ENCODE measurements around the gene ANTXR1.

ANTXR1 gene

DNA sequence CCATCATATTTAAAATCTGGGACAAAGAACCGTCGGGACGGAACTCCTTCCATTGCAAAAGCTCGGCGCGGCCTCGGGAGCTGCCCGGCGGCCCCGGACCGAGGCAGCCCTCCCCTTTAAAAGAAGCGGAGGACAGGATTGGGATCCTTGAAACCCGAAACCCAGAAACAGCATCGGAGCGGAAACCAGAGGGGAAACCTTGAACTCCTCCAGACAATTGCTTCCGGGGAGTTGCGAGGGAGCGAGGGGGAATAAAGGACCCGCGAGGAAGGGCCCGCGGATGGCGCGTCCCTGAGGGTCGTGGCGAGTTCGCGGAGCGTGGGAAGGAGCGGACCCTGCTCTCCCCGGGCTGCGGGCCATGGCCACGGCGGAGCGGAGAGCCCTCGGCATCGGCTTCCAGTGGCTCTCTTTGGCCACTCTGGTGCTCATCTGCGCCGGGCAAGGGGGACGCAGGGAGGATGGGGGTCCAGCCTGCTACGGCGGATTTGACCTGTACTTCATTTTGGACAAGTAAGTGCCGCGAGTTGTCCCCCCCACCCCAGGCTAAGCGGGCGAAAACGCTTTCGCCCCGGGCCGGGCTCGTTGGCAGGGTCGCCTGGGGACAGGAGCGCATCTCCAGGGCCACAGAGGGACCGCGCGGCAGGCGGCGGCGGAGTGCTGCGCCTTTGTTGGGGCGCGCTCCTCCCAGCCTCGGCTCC lies at the start of gene ANTXR1:
Gene ANTXR1, plus strand, starts transcription at position 38 of the 698 bp plus-strand sequence. Its CDS starts 321 bp downstream, at position 359.
- no peak for DNase-seq (ENCODE audit: low spot score)

DNA sequence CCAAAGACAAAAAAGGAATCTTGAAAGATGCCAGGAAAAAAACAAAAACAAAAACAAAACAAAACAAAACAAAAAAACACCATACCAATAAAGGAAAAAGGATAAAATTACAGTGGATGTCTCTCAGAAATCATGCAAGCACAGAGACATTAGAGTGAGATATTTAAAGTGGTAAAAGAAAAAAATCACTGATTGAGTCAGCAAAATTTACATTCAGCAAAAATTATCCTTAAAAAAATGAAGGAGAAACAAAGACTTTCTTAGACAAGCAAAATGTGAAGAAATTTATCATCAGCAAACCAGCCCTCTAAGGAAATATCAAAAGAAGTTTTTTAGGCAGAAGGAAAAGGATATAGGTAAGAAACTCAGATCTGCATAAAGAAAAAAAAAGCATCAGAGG lies 48.7 kb upstream of the ANTXR1 start:
- no peak for DNase-seq (ENCODE audit: low spot score)

DNA sequence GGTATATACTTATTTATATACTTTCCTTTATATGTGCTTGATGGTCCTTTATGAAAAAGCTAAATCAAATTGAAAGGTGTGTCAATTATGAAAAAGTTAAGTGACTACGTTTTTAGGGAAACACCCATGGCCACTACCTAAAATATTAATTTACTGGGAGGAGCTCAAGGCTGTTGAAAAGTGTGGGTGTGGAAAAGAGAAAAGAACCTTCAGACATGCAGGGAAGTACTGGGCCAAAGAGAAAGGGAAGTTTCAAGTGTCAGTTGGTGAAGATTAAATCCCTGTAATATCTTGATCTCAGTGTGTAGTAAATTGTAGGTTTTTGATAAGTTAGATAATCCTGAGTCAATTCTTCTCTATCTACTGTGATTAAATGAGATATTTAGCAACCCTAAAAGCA lies 44.8 kb upstream of the ANTXR1 start:
- no peak for DNase-seq (ENCODE audit: low spot score)

DNA sequence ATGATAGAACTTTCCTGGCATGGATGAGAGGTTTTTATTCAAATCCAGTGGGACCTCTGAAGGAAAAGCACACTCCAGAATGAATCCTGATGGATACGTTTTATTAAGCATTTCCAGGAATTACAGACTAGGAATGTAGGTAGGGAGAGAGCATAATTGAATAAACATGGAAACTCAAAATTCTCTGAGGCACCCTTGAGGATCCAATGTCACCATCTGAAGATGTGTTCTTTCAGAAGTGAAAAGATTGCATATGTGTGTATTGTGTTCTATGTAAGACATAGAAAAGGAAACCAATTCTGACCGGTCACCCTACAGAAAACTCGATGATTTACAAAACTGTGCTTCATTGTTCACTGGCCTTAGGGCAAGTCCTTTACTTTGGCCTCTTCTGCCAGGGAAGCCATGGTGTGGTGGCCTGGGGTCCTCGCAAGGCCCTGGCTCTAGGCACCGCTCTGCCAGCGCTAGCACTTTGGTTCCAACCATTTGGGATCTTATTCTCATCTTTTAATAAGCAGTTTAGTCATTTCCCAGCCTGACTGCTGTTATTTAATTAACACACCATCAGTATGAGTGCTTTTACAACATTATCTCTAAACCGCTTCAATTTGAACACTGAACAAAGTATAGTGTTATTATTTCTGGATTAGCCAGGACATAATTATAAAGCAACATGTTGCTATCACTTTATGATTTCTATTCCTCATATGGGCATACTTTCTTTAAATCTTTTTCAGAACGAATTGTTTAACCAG lies 43.1 kb upstream of the ANTXR1 start:
- no peak for DNase-seq (ENCODE audit: low spot score)

DNA sequence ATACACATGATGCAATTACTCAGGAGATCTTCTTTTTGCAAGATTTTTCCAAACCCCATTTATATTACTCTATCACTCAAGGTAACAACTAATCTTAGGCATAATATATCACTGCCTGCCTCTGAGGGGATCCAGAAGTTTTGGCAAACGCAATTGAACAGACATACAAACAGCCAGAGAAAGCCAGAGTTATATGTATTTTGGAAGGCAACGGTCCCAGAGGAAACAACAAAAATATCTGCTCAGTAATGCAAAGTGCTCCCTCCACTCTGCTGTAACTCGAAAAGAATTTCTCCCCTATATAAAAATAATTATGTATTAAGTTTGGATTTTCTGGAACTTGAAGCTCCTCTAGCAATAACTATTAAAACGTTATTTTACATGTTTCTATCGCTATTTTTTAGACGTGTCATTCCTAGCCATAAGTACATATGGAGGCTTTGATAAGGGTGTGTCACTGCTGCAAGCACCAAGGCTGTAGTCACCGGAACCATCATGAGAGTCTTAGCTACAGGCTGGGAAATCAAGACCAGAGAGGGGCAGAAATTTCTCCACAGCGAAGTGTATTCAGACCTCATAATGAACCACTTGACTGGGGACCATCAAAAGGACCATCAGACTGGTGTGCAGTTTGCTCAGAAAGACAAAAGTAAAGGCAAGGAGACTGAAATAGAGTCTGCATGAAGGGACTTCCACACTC lies 42.3 kb upstream of the ANTXR1 start:
- DNase-seq (ENCODE audit: low spot score) = no peak

DNA sequence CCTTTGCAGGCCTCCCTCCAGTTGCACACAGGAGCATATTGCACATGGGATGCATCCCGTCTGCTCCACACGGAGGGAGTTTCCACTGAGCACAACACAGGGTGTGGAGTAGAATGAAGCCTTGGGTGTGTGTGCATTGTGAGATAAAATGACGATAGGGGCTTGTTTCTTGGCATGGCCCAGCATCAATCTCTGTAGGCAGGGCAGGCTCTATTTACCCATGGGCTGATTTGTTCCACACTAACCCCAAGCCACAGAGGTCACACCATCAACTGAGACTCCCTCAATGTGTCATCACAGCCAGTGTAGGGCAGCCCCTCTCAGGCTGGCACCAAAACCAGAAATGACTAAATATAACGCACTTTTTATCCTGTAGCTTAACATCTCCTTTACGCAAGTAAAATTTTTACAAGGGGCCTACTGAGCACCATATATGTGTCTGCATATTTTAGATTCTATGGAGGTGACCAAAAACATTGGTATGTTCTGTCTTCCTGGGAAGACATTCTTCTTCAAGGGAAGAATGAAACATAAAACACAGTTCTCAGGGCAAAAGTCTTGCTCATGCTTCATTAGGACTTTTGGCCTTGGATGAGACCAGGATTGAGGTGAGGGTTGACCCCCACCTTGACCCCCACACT lies 41.3 kb upstream of the ANTXR1 start:
- DNase-seq (ENCODE audit: low spot score) = no peak

DNA sequence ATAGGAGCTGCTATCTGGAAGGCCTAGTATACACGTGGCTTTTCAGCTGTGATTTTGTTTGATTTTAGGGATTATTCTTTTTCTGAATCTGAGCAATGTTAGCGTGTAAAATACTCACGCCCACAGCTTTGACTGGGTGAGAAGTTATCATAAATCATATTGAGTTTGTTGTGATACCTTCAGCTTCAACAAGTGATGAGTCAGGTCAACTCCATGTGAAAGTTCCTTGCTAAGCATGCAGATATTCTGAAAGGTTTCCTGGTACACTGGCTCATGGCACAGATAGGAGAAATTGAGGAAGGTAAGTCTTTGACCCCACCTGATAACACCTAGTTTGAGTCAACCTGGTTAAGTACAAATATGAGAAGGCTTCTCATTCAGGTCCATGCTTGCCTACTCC lies 38.7 kb upstream of the ANTXR1 start, which contains the start of gene GKN1:
Gene GKN1, plus strand, starts transcription at position 386 of the 400 bp plus-strand sequence. CDS start 42 bp downstream, outside the sequence.
- no peak for DNase-seq (ENCODE audit: low spot score)

DNA sequence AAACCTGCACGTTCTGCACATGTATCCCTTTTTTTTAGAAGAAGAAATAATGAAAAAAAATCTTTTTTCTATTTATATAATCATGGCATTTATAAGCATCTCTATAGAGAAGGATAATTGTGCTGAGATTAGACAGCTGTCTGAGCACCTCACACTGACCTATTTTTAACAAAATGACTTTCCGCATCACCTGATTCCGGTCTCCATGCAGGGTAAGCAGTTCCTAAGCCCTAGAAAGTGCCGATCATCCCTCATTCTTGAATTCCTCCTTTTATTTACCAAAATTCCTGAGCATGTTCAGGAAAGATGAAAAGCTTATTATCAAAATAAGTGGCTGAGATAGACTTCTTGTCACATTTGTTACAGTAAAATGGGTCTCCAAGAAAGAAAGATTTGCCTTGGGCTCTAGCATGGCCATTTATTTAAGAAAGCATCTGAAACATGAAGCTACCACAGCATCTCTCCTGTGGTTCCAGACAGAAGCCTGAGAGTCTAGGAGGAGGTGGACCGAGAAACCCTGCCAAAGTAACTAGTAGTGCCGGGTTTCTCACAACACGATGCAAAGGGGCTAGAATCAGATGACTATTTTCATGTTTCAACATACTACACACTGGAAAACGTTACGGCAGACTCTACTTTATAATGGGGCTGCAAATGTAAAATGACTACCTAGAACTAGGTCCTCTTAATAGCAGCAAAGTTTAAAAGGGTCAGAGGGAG lies 37.9 kb upstream of the ANTXR1 start:
- DNase-seq (ENCODE audit: low spot score) = no peak

DNA sequence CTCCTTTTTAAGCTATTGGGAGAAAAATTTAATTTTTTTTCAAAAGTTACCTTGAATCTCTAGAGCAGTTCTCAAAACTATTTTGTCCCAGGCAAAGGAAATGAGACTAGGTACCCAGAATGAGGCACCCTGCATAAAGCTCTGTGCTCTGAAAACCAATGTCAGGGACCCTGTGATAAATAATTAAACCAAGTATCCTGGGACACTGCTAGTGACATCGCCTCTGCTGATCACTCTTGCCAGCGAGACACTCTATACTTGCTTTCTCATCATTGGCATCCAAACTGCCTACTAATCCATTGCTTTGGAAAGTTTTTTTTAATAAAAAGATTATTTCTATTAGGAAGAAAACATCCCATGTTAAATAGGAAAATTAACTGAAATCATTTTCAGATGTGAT lies 37.1 kb upstream of the ANTXR1 start:
- DNase-seq (ENCODE audit: low spot score) = no peak

DNA sequence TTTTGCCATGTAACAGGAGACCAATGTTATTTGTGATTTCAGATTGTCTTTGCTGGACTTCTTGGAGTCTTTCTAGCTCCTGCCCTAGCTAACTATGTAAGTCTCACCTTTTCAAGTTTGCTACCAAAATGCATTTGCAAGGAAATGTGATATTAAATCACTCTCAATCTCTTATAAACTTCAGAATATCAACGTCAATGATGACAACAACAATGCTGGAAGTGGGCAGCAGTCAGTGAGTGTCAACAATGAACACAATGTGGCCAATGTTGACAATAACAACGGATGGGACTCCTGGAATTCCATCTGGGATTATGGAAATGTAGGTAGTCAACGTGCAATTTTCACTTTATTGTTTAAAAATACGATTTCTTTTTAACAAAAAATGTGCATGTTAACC lies 35.5 kb upstream of the ANTXR1 start:
- DNase-seq (ENCODE audit: low spot score) = no peak

DNA sequence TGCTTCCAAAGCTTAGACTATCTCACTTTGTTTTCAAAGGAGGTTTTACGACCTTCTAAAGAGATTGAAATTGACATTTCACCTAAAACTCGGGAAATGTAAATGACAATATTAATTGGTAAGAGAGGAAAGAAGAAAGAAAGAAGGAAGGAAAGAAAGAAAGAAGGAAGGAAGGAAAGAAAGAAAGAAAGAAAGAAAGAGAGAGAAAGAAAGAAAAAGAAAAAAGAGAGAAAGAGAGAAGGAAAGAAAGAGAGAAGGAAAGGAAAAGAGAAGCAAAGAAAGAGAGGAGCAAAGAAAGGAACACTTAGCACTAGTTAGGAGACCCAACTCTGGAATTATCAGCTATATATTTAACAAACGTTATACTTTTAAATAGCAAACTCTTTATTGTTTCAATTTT lies 34.9 kb upstream of the ANTXR1 start:
- no peak for DNase-seq (ENCODE audit: low spot score)

DNA sequence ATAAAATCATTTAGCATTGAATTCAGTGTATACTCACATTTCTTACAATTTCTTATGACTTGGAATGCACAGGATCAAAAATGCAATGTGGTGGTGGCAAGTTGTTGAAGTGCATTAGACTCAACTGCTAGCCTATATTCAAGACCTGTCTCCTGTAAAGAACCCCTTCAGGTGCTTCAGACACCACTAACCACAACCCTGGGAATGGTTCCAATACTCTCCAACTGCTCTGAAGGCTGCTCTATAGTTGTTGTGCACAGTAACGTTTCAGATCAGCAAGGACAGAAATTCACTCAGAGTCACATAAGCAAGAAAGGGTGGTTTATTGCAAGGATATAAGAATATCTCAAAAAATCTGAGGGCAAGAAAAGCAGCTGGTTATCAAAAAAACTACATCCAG lies 32.0 kb upstream of the ANTXR1 start:
- DNase-seq (ENCODE audit: low spot score) = no peak

DNA sequence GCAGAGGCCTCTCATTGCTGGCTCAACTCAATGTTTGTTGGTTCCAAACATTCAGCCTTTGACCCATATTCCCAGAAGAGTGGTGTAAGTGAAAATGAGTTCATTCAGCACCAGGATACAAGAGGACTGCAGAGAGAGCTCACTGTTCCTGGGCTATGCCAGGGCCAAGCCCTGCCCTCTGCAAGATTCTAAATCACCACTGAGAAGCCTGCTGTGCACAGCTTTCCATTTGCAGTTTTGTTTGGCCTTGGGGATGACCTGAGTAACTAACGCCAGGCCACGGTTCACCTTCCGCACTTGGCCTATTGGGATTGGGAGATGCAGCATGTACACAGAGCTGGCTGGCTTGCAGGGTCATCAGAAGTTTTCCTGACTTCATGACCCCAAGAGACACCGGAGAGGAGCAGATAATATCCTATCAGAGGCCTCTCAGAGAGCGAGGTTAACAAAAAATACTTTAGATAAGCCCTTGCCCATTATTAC lies 25.9 kb upstream of the ANTXR1 start:
- DNase-seq (ENCODE audit: low spot score) = no peak

DNA sequence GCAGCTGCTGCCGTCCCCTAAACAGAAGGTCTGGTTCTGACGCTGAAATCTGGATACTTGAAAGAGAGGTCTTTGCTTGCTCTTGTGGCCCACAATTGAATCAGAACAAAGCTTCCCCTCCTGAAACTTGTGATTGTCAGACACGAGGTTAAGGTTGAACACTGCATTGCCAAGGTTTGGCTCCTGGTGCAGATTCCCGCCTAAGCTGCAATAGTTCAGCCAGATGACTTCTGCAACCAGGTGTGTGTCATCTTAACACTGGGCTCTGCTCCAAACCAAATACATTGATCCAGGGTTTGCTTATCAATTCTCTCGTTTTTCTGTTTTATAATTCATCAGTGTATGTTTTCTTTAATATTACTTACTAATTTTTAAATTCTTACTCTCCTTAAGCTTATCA lies 23.9 kb upstream of the ANTXR1 start:
- no peak for DNase-seq (ENCODE audit: low spot score)

DNA sequence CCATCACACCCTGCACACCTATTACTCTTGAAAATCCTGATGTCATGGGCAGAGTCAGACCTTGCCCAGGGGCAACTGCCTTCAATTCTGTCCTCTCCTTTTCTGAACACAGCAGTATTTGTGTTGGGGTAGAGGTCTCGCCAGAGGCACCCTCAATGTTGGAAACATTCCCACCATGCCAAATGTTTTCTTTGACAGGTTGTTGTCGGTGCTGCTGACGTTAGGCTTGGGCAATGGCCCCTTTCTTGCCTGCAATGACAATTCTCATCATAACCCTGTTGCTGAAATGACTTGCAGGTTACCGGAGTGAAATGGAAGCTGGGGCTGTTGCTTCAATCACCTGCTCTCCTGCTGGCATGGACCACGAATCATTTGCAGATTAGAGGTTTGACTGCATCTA lies 20.6 kb upstream of the ANTXR1 start:
- no peak for DNase-seq (ENCODE audit: low spot score)

DNA sequence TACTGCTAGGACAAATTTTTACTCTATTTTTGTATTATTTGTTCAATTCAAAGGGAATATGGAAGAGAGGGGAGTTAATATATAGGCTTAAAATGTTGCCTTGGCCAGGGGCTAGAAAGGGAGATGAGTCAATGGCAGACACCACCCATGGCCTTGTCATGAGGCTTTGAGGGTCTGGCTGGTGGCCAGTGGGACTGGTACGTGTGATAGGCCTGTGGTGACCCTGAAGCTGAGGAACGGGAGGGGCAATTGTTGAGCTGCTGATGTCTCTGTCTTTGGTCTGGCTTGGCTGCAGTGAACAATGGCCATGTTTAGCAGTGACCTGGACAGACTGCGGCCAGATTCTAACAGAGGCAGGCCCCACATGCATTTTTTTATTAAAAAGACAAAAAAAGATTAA lies 20.0 kb upstream of the ANTXR1 start:
- DNase-seq (ENCODE audit: low spot score) = no peak

DNA sequence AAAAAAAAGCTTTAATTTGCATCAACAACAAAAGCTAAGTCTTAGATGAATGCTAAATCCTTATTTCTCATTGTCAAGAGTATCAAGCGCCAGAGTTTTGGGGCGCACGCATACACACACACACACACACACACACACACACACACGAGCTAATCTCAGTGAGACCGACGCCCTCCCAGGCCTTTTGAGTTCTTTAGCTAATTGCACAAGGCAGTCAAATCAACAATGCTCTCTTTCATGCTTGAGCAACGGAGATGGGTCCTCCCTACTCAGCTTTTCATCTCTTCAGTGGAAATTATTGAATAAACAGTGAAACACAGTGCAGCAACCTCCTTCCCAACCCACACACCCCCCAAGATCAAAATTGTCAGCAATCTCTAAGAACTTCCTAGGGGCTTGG lies 19.3 kb upstream of the ANTXR1 start:
- no peak for DNase-seq (ENCODE audit: low spot score)

DNA sequence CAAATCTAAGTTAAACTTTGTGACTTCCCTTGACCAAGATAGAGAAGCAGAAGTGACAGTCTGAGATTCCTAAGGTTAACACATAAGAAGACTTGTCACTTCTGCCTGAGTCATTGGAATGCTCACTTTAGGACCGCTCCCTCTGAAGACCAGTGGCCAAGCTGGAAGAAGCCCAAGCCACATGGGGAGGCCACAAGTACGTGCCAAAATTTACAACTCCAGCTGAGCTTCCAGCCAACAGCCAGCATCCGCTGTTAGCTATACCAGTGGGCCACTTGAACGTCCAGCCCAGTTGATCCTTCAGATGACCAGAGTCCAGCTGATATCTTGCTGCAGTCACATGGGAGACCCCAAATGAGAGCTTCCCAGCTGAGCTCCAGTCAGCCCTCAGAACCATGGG lies 18.1 kb upstream of the ANTXR1 start:
- no peak for DNase-seq (ENCODE audit: low spot score)

DNA sequence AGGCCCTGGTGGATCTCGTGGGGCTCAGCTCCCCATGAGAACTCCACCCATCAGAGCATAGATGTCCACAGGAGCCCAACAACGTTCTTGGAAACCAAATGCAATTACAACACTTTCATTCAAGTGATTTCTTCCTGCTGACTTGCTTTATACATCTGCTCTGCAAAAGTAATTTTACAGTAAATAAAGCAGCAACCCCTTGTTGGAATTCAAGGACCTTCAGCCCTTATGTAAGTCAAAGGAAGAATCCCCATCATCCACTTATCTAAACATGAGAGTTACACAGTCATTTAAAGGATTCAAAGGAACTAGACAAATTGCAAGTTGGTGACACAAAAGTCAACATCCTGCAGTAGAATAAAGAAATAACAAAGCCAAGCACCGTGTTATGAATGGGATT lies 17.1 kb upstream of the ANTXR1 start:
- no peak for DNase-seq (ENCODE audit: low spot score)

DNA sequence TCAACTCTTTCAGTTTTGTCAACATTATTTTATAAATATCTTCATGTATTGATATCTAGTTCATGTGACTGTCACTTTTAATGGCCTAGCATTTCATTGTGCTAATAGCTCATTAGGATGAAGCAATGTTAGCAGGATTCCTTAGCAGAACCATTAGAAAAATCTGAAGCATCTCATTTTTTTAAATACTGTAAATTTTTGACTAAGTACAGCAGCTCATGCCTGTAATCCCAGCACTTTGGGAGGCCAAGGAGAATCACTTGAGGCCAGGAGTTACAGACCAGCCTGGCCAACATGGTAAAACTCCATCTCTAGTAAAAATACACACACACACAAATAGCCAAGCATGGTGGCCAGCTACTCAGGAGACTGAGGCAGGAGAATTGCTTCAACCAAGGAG lies 15.6 kb upstream of the ANTXR1 start:
- DNase-seq (ENCODE audit: low spot score) = no peak

DNA sequence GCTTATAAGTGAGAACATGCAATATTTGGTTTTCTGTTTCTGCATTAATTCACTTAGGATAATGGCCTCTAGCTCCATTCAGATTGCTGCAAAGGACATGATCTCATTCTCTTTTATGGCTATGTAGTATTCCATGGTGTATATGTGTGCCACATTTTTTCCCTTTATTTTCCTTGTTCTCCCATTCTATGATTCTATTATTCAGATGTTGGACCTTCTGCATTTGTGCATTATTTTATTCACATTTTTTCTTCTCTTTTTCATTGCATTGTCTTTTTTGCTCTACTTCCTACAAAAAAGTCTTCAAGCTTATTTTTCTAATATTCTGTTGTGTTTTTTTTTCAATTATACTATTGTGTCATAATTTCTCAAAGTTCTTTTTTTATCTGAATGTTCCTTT lies 11.1 kb upstream of the ANTXR1 start:
- DNase-seq (ENCODE audit: low spot score) = no peak

DNA sequence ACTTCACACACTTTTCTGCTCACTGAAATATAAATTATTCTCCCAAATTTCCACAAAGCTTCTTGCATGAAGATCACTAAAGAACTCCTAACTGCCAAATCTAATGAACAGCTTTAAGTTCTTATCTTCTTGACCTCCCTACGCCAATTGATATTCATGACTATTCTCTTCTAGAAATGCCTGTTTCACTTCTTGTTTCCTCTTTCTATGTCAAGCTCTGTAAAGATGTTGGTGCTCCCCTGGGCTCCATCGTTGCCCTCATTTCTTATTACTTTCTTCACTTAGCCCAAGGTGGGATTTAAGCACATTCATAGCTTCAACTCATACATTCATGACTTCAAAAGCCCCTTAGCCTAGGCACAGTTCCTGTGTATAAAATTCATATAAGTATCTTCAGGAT lies 9.2 kb upstream of the ANTXR1 start:
- no peak for DNase-seq (ENCODE audit: low spot score)

Data from hematopoietic multipotent progenitor cell treated with erythropoietin and hydrocortisone succinate and interleukin-3 and kit ligand, for 17 days (in vitro differentiated cells).